ENCODE measurements around the gene TEKT1. TPM values are rescaled to one million over a fixed set of nuclear protein-coding genes. Genes with fewer than 3 reads are reported as not detected.
A peak's percentile ranks its signal among the peaks of the same experiment; 100 is the strongest.

The TEKT1 gene
- total RNA-seq, 2 donors from 2014 or later: not detected

GRCh38 chr17:6799738-6800137, 31.8 kb downstream of the TEKT1 start:
- no peaks in the 10 kb centered on the region for H3K36me3 Mint-ChIP-seq (ENCODE audit: low read depth)
- Histone ChIP-seq H3K36me3 (ENCODE audit: control insufficient read depth, insufficient read depth, low read length) (no peaks in the 10 kb centered on the region), H3K27me3 (ENCODE audit: control insufficient read depth, insufficient read depth, low read length, poor library complexity, severe bottlenecking) (no peaks in the 10 kb centered on the region), H3K9ac (ENCODE audit: extremely low read depth, low read length, poor library complexity, severe bottlenecking) (no peak overlapping the region), H3K4me1 (ENCODE audit: control insufficient read depth, insufficient read depth, low read length) (peaks cover 11% of the 10 kb centered on the region), H3K9me3 (ENCODE audit: control insufficient read depth, low read length) (no peaks in the 10 kb centered on the region), H3K4me3 (ENCODE audit: low read length) (no peak overlapping the region), H3K27ac (ENCODE audit: low read depth, low read length) (no peak overlapping the region)
- no peak overlapping the region for H3K27ac Mint-ChIP-seq
- H3K4me1 Mint-ChIP-seq: peaks cover 49% of the 10 kb centered on the region
- H3K9me3 Mint-ChIP-seq: peaks cover 3% of the 10 kb centered on the region
- no peak for DNase-seq
- no peak overlapping the region for H3K4me3 Mint-ChIP-seq
- peaks cover 5% of the 10 kb centered on the region for H3K27me3 Mint-ChIP-seq (ENCODE audit: insufficient read depth)
- TF ChIP-seq CTCF (conservative IDR thresholded peaks at IDR 0.05): no peak
- WGBS, 2 experiments (ENCODE audit: insufficient coverage in 1 of 2, insufficient read length in 1 of 2): 80 to 82% methylated on average over 5 to 6 of the region's 6 CpGs

DNA sequence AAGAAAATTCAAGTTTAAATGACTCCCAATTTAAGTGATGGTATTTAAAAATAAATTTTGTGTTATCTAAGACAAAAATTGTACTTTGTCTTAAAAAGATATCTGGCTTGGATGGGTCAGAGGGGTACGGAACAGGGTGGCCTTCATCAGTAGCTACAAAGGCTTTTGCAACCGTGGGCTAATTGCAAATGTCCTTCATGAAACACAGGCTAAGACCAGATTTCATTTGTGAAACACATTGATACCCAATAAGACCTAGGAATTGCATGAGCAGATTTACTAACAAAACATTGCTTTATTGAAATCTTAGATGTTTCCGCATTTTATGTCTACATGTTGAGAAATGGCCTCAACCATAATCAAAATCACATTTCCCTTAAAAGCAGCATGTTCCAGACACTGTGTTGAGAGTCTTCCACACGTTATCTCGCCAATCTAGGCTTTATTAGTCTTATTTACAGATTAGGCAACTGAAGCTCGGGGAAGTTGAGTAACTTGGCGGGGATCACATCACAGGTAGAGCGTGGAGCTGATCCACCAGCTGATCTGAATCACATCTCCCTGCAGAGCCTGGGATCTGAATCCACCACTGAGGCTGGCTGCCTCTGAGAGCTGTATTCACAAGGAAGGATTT, 33.7 kb downstream of the TEKT1 start:
- no peaks in the 10 kb centered on the region for H3K9me3 Mint-ChIP-seq
- H3K27me3 Mint-ChIP-seq (ENCODE audit: insufficient read depth): peaks cover 14% of the 10 kb centered on the region
- Histone ChIP-seq H3K9ac (ENCODE audit: extremely low read depth, low read length, poor library complexity, severe bottlenecking) (no peak overlapping the region), H3K9me3 (ENCODE audit: control insufficient read depth, low read length) (no peaks in the 10 kb centered on the region), H3K36me3 (ENCODE audit: control insufficient read depth, insufficient read depth, low read length) (no peaks in the 10 kb centered on the region), H3K4me3 (ENCODE audit: low read length) (no peak overlapping the region), H3K4me1 (ENCODE audit: control insufficient read depth, insufficient read depth, low read length) (peaks cover 11% of the 10 kb centered on the region), H3K27ac (ENCODE audit: low read depth, low read length) (no peak overlapping the region), H3K27me3 (ENCODE audit: control insufficient read depth, insufficient read depth, low read length, poor library complexity, severe bottlenecking) (peaks cover 3% of the 10 kb centered on the region)
- 87 to 94% methylated on average over 8 of the region's 8 CpGs for WGBS, 2 experiments (ENCODE audit: insufficient coverage in 1 of 2, insufficient read length in 1 of 2)
- no peaks in the 10 kb centered on the region for H3K36me3 Mint-ChIP-seq (ENCODE audit: low read depth)
- TF ChIP-seq CTCF (conservative IDR thresholded peaks at IDR 0.05): no peak
- peak overlapping the region; percentile 61 for H3K27ac Mint-ChIP-seq
- no peak overlapping the region for H3K4me3 Mint-ChIP-seq
- DNase-seq: no peak
- peaks cover 56% of the 10 kb centered on the region for H3K4me1 Mint-ChIP-seq

GRCh38 chr17:6796887-6797490, 34.5 kb downstream of the TEKT1 start:
- H3K9ac ChIP-seq (ENCODE audit: extremely low read depth, low read length, poor library complexity, severe bottlenecking): no peak overlapping the region
- Mint-ChIP-seq H3K27me3 (ENCODE audit: insufficient read depth) (peaks cover 23% of the 10 kb centered on the region), H3K36me3 (ENCODE audit: low read depth) (no peaks in the 10 kb centered on the region), H3K4me1 (peaks cover 56% of the 10 kb centered on the region), H3K9me3 (no peaks in the 10 kb centered on the region), H3K4me3 (peak overlapping the region; percentile 30), H3K27ac (peak overlapping the region; percentile 96)
- H3K27me3 ChIP-seq (ENCODE audit: control insufficient read depth, insufficient read depth, low read length, poor library complexity, severe bottlenecking): peaks cover 12% of the 10 kb centered on the region
- H3K9me3 ChIP-seq (ENCODE audit: control insufficient read depth, low read length): no peaks in the 10 kb centered on the region
- H3K27ac ChIP-seq (ENCODE audit: low read depth, low read length): no peak overlapping the region
- TF ChIP-seq CTCF (conservative IDR thresholded peaks at IDR 0.05): no peak
- WGBS, 2 experiments (ENCODE audit: insufficient coverage in 1 of 2, insufficient read length in 1 of 2): 88 to 100% methylated on average over 2 of the region's 2 CpGs
- peaks cover 11% of the 10 kb centered on the region for H3K4me1 ChIP-seq (ENCODE audit: control insufficient read depth, insufficient read depth, low read length)
- peak overlapping the region; percentile 16 for H3K4me3 ChIP-seq (ENCODE audit: low read length)
- H3K36me3 ChIP-seq (ENCODE audit: control insufficient read depth, insufficient read depth, low read length): no peaks in the 10 kb centered on the region
- DNase-seq: no peak

Measured in endodermal cell (in vitro differentiated cells).